ENCODE results near the gene IGF2BP2.
A peak's percentile ranks its signal among the peaks of the same experiment; 100 is the strongest.
"Not testable (repeated sequence)": the region's sequence is repeated elsewhere in the genome, so short reads cannot be mapped to it uniquely, and the experiment has no call there.

The IGF2BP2 gene

DNA sequence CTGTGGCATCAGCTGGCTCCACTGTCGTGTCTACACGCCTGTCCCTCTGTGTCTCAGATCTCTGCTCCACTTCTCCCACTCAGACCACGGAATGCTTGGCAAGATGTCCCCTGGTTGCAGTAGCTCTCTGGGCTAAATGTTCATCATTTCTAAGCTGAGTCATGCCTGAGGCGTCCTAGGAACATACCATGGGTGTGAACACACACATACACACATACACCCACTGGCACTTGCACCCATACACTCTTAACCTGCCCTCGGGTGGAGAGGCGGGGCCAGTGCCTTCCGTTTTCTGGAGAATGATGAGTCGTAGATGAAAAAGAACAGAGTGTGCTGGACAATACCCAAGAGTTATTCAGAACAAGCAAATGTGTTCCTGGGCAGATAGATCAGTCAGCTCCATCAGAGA lies 166.3 kb downstream of the IGF2BP2 start:
- peak; percentile 31 for DNase-seq

DNA sequence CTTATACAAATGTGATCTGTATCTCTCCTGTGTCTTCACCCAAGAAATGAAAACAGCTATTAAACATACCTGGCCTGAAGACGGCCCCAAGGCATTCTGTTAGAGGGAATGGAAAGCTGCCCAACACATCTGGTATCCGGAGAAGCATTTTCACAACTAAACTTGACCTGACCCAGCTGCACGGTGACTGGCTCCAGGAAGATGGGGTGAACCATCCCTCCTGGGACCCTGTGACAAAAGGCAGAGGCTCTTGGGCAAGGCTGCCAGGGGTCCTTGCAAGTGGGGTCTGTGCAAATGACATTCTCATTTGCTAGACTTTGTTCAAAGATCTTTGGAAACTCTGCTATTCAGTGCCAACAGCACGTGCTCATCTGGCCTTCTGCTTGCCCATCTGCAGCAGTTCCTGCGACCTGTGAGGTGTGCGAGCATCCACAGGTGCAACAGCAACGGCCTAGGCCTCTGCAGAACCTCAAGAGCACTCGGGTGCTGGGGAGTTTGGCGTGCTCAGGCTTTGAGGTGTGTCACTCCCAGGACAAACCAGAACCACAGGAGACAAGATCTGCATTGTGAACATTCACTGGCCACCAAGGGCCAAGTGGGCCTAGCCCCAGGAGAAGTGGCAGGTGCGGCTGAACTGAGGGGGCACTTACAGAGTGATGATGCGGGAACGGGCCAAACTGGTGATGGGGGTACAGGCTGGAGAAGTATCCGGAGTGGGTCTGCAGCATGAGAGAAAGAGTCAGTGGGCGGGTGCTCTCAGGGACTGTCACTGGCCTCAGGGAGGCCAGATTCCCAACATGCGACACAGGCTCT lies 166.9 kb downstream of the IGF2BP2 start:
- no peak for DNase-seq

DNA sequence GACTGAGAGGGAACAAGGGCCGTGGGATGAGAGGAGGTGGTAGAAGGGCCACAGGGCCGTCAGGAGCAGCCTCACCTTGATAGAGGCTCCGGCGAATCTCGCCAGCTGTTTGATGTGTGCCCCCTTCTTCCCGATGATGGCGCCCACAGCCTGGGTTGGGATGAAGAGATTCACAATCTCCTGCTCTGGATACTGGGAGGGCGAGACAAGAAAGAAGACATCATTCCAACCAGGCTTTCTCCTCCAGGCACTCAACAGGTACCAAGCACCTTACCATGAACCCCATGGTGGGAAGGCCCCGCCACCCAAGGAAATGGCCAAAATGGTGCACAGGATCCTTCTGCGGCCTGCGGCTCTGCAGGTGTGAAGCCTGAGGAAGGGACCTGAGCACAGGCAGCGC lies 167.6 kb downstream of the IGF2BP2 start:
- no peak for DNase-seq

DNA sequence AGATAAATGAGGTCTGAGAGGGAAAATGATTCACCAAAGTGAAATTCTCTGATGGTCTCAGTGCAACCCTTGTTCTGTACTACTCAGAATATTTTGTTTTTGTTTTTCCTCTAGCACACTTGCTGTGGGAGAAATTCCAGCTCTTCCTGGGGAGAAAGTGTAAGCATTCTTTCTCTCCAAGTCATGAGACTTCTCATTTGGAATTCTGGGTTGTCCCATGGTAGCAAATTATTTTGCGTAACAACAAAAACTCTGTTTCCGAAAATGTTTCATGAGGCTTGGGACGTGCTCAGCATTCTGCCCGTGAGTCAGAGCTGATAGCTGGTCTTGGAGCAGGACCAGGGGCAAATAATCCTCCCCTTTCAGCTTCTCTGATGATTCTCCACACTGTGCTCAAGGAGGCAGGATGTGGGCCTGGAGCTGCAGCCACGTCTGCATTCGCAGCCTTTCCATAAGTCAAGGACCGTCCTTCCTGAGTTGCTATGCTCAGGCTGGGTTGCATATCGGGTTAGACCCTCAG lies 168.5 kb downstream of the IGF2BP2 start:
- no peak for DNase-seq

DNA sequence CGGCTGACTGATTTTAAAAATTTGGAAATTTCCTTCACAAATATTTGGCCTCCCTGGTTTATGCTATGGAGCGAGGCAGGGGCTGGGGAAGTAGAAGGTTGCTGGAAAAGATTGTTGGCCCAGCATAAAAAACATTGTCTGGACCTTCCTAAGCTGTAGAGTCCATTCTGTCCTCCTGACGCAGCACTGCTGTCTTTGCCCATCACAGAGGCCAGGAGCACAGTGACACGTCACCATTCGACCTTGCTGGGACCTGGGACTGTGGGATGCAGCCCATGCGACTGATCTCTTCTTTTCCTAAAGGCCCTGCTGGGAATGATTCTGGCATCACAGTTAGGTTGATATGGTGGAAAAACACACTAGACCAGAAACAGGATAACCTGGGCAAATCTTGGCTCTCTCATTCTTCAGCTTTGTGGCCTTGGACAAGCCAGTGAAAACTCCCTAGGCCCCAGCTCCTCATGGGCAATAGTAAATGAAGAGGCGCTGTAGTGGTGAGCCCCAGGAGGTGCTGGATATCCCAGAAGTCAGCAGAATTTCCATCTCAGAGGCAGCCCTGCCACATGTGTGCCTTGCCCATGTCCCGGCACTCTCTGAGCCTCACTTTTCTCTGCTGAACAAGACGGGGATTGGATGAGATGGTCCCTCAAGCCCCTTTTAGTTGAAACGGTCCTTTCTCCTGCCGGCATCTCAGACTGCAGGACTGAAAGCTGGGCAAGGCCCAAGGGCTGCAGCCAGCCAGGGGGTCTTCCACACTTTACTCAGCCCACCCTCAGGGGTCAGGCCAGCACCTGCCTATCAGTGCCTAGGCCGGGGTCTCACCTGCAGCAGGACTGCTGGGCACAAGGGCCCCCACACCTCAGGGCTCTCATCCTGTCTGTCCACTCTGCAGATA lies 169.2 kb downstream of the IGF2BP2 start:
- no peak for DNase-seq

DNA sequence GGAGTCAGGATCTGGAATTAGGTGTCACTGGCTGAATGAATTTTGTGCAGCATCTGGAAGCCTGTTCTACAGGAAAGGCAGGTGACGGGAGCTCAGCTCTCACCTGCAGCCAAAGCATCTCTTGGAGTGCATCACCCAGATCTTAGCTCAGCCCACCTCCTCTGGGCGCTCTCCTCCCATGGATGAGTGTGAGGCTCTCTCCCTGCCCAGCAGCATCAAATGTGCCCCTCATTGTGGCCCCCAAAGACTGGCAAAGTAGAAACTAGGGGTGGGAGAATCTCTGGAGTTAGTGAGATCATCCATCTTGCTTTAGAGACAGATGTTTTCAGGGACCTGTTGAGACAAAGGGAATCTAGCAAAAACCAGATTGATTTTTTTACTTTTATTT lies 170.1 kb downstream of the IGF2BP2 start:
- DNase-seq: no peak

DNA sequence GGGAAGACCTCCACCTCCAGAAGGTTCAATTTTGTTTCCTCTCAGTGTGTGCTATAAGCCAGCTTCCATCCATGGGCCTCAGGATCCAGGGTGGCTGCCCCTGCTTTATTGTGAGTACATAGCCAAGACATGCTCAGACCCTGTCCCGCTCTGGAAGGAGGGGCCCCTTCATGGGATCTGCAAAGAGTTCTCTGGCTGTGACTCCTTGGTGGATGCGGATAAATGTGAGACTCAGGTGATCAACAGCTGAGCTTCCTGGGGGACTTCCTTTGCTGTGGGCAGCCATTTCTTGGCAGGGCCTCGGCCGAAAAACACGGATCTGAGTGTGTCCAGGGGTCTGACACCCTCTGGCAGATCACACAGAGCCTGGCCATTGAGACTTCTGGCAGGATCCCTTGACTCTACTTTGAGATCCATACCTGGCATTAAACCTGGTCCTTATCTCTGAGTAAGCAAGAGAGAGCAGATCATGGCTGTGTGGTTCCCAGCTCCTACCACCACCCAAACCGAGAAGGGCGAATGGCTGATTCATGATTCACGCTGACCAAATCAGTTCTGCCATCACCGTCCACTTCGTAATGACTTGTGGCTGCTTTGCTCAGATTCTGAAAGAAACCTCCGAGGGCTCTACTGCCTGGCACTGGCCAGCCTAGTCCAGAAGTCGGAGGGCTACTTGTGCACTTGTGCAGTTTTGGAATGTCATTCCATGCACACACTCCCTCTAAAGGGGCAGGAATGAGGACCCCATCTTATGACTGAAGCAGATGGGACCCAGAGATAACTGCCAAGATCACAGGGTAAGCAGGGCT lies 170.7 kb downstream of the IGF2BP2 start:
- no peak for DNase-seq

DNA sequence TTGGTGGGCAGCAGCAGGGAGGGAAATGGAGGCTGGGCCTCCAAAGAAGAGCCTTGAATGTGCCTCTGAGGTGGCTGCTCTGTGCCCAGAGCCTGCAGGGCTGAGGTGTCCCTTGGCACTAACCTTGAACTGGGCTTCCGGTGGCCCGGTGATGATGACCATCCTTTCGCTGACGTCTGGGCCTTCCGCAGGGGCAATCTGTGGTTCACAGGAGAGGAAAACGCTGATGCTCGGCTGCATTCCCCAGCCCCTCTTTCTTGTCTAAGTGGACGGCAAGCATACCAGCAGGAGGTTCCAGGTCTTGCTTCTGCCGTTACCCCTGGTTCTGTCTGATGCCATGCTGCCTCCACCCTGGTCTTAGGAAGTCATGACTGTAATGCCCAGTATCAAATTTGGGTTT lies 172.9 kb downstream of the IGF2BP2 start:
- no peak for DNase-seq

DNA sequence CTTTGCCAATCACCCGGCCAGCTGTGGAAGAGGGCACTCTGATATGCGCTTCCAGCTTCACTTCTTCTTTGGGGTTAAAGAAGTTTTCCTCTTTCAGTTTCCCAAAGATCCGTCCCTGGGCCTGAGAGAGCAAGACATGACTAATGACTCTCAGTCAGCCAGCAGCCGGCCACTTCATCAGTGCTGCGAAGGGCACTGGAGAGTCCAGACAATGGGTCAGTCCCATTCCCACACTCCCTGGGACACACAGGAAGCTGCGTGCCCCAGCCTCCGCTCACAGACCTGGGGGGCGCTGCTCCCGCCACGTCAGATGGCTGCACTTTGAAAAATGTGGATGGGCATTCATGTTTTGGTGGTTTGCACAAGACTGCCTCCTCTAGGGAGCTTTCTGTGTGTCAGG lies 175.4 kb downstream of the IGF2BP2 start:
- DNase-seq: no peak

DNA sequence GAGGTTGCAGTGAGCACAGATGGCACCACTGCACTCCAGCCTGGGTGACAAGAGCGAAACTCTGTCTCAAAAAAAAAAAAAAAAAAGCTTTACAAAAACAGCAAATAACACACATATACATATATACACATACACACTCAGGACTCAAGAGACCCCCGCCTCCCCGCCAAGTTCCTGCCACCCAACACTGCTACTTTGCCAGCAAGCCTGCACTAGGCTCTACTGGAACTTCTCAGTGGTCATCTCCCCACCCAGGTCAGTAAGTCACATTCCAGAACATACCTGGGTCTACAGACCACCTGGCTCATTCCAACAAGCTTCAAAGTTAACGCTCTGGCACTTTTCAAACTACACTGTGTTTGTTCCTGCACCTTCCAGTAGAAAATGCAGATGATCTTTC lies 176.4 kb downstream of the IGF2BP2 start:
- no peak for DNase-seq

DNA sequence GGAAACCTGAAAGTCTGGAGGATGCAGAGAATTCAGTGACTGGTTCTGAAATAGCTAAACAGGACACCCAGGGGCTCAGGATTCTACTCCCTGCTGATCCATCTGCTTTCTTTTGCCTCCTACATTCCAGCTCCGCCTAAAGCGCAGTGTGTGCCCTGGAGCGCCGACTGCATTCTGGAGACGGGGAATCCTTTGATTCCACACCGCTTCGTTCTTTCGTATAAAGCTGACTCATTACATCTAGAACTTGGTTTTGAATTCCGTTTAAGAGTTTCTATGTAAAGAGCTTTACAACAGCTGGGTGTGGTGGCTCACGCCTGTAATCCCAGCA lies 177.0 kb downstream of the IGF2BP2 start:
- DNase-seq: no peak

DNA sequence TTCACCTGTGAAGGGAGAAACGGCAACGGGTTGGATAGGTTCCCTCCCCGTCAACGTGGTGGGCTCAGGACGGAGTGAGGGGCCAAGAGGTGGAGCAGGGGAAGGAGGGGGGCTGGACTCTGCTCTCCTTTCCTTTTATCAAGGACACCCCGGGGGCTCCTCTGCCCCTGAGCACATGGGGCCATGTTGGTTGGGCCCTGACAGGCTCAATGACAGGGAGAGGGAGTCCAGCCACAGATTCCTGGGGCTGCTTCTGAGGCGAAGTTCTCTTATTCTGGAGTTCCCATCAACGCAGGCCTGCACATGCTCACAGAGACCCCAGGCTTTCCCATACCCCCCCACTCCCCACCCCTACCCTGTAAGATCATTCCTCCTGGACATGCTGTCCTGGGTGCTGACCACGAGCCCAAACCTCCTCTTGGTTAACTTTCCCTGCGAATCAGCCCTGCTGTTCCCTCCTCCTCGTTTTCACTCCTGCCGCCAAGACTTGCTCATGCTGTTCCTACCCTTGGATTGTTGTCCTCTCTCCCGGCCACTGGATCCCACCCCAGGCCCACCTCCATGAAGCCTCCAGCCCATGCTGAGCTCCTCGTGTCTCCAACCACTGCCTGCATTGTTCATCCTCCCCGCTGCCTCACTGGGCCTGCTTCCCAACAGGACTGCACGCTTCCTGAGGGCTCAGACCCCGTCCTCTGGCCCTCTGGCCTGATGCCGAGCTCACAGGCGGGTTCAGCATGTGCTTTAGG lies 177.5 kb downstream of the IGF2BP2 start:
- DNase-seq: no peak

DNA sequence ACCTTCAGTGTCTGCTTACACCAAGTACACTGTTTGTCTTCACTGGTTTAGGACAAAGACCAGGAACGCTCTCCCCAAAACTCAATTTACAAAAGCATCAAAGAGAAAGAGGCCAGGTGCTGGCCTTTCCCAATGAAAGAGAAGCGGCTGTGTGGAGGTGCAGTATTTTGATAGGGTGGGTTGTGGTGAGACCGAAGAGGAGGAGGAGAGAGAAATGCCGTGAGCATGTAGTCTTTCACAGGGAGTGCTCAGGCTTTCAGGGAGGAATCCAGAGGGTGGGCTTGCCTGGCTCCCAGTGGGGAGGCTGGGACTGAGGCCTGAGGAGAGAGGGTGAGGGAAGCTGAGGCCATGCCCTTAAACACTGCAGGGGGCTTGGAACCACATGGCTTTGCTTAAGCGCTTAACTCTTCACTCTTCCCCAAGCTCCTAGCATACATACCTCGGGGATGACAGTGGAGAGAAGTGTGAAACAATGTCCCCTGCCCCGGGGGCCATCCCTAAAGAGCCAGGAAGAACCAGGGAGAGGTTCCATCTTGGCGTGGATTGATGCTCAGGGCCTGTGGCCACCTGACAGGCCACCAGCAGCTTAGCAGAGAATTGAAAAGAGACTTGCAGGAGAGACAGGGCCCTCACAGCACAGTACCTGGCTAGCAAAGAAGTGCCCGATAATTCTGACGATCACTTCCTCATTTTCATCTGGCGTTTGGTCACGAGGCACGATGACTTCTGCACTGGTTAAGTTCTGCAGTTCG lies 178.3 kb downstream of the IGF2BP2 start:
- no peak for DNase-seq

DNA sequence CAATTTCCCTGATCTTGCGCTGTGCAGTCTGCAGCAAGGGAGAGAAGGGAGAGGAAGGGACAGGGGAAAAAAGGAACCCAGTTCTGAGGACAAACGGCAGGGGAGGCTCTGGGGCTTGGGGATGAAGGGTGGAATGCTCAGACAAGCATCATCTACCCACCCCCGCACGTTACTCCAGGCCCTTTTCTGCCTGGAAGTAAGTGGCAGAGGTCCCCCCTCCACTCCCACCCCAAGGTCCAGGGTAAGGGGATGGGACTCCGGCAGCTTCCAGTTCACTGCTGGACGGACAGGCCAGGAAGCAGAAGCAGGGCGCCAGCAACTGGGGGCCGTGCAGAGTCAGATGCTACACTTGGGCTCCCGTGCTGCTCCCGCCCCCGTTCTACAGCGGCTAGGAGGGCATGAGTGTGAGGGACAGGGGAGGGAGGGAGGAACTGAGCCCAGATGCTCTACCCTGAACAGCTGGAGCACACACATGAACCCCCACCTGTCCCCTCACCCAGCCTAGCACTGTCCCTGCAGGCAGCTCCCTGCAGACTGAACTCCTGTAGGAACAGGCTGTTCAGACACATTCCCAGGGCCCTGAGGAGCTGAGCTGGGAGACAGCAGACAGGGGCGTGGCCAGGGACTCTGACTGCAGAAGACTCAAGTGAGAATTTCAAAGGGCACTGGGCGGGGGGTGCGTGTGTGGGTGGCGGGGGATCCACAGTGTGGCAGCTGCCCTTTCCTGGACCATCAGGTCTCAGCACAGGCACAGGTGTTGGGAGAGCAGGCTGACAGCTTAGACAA lies 179.1 kb downstream of the IGF2BP2 start:
- no peak for DNase-seq

DNA sequence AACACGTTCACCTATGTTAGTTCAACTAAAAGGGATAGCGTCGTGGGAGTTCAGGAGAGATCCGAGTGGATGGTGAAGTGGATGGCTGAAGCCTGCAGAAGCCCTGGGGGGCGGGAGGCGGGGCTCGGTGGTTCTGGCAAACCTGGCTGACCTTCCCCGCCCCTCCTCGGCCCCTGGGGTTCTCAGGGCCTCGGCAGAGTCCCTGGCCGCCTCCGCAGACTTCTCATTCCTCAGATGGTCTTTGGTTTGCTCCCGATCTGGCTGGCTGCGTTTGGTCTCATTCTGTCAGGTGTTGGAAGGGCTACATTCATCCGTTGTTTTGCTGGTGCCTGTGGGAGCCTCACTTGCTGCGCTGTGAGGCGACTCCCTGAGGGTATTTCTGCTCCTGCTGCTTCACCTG lies 179.7 kb downstream of the IGF2BP2 start:
- not testable (repeated sequence) for DNase-seq

DNA sequence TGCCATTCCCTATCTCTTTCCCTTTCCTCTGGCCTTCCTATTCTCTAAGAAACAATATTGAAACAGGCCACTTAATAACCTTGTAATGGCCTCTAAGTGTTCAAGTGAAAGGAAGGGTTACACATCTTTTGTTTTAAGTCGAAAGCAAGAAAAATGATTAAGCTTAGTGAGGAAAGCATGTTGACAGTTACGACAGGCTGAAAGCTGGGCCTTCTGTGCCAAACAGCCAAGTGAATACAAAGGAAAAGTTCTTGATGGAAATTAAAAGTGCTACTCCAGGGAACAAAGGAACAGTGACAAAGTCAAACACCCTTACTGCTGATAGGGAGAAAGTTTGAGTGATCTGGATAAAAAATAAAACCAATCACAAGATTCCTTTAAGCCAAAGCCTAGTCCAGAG lies 184.5 kb downstream of the IGF2BP2 start:
- DNase-seq: no peak

DNA sequence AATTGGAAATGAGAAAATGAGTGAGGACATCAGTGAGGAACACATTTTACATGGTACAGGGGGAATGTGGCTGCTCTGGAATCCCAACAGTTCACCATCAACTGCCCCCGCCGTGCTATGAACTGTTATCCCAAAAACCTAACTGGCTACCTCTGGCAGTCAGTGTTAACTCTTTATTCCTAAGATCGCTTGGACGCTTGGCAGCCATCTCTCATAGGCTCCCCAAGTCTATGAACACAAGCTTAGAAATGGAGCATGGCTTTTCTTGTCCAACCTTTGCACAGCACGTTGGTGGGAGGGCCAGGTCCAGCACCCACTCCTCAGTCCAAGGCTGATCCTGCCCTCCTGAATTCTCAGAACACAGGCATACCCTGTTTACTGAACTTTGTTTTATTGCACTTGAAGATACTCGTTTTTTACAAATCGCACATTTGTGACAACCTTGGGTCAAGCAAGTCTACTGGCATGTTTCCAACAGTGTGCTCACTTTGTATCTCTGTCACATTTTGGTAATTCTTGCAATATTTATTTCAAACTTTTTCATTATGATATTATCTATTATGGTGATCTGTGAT lies 185.1 kb downstream of the IGF2BP2 start:
- no peak for DNase-seq

DNA sequence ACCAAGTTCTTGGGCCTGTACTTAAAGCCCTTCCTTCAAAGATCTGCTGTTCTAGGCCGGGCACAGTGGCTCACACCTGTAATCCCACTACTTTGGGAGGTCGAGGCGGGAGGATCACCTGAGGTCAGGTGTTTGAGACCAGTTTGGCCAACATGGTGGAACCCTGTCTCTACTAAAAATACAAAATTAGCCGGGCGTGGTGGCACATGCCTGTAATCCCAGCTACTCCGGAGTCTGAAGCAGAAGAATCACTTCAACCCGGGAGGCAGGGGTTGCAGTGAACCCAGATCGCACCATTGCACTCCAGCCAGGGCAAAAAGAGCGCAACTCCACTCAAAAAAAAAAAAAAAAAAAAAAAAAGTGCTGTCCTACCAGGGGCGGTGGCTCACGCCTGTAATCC lies 186.2 kb downstream of the IGF2BP2 start:
- not testable (repeated sequence) for DNase-seq

DNA sequence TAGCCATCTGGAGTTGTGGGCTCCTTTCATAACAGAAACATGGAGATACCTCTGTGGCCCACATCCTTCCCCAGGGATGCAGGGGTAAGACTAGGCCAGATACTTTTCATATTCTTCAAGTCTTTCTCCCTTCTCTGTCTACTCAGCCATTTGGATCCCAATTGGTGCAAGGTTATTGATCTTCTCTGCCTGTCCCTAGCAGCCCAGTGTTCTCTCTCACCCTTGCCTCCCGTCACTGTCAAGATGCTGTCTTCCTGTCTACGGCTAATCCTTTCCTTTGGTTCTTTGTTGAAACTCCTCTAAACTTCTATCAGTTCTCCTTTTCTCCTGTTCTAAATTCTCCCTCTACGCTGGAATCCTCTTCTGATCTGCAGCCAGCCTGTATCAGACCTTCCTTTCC lies 187.5 kb downstream of the IGF2BP2 start:
- no peak for DNase-seq

DNA sequence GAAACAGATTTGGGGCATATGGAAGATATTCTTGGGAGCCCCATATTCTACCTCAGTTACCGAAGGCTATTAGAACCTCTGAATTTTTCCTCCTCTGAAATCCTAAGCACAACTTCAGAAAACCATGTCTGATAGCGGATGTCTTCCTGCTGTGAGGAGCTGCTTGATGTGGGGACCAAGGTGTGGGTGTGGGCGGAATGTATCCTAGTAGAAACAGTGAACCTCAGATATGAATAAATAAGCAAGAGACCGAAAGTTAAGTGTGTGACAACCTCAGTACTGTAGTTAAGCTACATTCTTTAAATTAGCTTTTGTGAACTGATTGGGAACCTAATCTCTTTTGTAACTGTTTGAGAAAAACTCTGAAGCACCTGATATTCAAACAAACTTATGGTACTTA lies 191.8 kb downstream of the IGF2BP2 start:
- peak; percentile 22 for DNase-seq
